ENCODE measurements around the gene ASS1. TPM values are rescaled to one million over a fixed set of nuclear protein-coding genes. Genes with fewer than 3 reads are reported as not detected.
A peak's percentile ranks its signal among the peaks of the same experiment; 100 is the strongest.

The ASS1 gene
- total and polyA plus RNA-seq, 2 of the 13 experiments (the other 11 are each of a cell fraction or from before 2014, with no cell fraction given), result 77.6 to 122 TPM

DNA sequence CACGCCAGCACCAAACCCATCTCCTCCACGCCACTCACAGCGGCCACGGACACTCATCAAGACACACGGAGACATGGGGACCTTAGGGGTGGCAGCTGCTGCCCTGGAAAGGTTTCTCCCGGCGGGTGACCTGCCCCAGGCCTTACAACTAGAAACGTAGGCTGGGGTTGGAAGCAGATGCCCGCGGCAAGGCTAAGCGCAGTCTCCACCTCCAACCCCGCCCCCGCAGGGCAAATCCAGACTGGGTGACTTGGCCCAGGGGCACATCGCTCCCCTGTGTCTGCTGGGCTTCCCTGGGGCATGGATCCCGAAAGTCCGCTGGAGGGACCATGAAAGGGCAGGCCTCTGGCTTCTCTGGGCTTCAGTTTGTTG lies 12.0 kb upstream of the ASS1 start (continued):
- TF ChIP-seq NR2F1 (CRISPR knock-in tag; IDR thresholded peaks at IDR 0.05) (no peak), BORCS8-MEF2B (CRISPR knock-in tag; IDR thresholded peaks at IDR 0.05) (no peak)

DNA sequence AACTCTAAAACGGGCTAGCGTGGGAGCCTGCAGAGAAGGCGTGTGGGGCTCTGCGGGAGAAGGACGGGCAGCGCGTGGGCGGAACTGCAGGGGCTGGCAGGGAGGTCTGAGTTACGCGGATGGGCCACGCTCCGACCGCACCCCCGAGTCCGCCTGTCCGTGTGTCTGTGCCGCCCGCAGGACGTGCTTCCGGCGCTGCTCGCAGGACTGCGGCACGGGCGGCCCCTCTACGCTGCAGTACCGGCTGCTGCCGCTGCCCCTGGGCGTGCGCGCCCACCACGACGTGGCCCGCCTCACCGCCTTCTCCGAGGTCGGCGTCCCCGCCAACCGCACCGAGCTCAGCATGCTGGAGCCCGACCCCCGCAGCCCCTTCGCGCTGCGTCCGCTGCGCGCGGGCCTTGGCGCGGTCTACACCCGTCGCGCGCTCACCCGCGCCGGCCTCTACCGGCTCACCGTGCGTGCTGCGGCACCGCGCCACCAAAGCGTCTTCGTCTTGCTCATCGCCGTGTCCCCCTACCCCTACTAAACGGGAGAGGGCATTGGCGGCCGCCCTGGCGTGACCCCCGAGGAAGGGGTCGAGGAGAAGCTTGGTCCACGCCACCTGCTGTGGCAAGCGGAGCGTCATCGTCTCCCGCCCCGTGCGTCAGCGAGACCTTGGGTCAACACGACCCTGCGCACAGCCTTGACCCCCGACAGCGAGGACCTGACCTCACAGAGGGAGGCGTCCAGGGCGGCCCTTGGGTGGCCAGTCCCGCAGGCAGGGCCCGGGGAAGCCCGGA lies 11.4 kb upstream of the ASS1 start:
- FAIRE-seq (no peak), ATAC-seq (peak; percentile 91), DNase-seq (ENCODE audit: low spot score) (no peak)
- H3K36me3 ChIP-seq (replicated peaks in 1 of 2; ENCODE audit: control insufficient read depth in 1 of 2, insufficient read depth in 2 of 2, low read length in 2 of 2), result no peaks in the 10 kb centered on the region
- no CpG with 5 or more reads among the region's 92 CpGs for WGBS (ENCODE audit: low lambda C conversion rate)
- POLR2A ChIA-PET, result interaction anchor here (1.2 to 1.3 kb wide), 2 partner anchors 13 to 17 kb away, joined by 3 read pairs; no protein-coding TSS in a partner anchor
- H3K4me1 ChIP-seq (ENCODE audit: insufficient read depth, low read length), result peaks cover 54% of the 10 kb centered on the region
- H4K20me1 ChIP-seq (ENCODE audit: insufficient read depth, low read length), result no peaks in the 10 kb centered on the region
- H3K27me3 ChIP-seq (ENCODE audit: control insufficient read depth in 1 of 2, insufficient read depth in 2 of 2, low read length in 2 of 2), result peaks cover 10 to 54% of the 10 kb centered on the region in 2 experiments; a peak in 4 of 5 replicates
- no peaks in the 10 kb centered on the region for H3K79me2 ChIP-seq (ENCODE audit: insufficient read depth, low read length)
- intact Hi-C loops (cut with micrococcal nuclease; ENCODE audit: unreplicated experiment) (loop anchor here (2.0 kb wide), 1 partner anchor 17 kb away; no protein-coding TSS in a partner anchor), in situ Hi-C loops (cut with HindIII; ENCODE audit: extremely low pct_ligation_motif_present, low pct_unique_long_range_greater_than_20kb) (no loop called here)
- CTCF ChIA-PET (ENCODE audit: low intra/inter-chr PET ratio, low total read pairs), result interaction anchor here (1.0 kb wide), 1 partner anchor 18 kb away, joined by 3 read pairs; no protein-coding TSS in a partner anchor
- H3K27ac ChIP-seq (ENCODE audit: extremely low read length, insufficient read depth, low read length), result no peak overlapping the region
- BruUV-seq (replicated peaks), result no TSS peak
- H3K4me3 ChIP-seq (replicated peaks in 1 of 3; ENCODE audit: insufficient read depth in 1 of 3, low read depth in 2 of 3, low read length in 3 of 3), result peak overlapping the region; percentile 6 to 69 (median 53); a peak in 4 of 6 replicates
- H3K9ac ChIP-seq (ENCODE audit: insufficient read depth, low read depth, low read length), result 0 out of 2 replicates have a peak overlapping the region, but pooled peaks have one; percentile 12
- no peak overlapping the region for H2AFZ ChIP-seq (ENCODE audit: low read length)
- H3K9me3 ChIP-seq (ENCODE audit: low read length), result no peaks in the 10 kb centered on the region
- H3K4me2 ChIP-seq (ENCODE audit: low read depth, low read length), result peak overlapping the region; percentile 71
- TF ChIP-seq POLR2AphosphoS2 (IDR thresholded peaks at IDR 0.05; ENCODE audit: low read depth, low read length), result no peak
- TF ChIP-seq NFE2L1 (CRISPR knock-in tag; IDR thresholded peaks at IDR 0.05; ENCODE audit: borderline replicate concordance), result no peak
- no peak for TF ChIP-seq MLLT10 (CRISPR knock-in tag; IDR thresholded peaks at IDR 0.05)
- no peak for TF ChIP-seq ZNF260 (CRISPR knock-in tag; IDR thresholded peaks at IDR 0.05; ENCODE audit: borderline replicate concordance, low read depth)
- no peak for TF ChIP-seq ZNF562 (CRISPR knock-in tag; IDR thresholded peaks at IDR 0.05; ENCODE audit: borderline replicate concordance)
- no peak for TF ChIP-seq ZNF335 (CRISPR knock-in tag; IDR thresholded peaks at IDR 0.05)
- TF ChIP-seq ZMAT3 (CRISPR knock-in tag; conservative IDR thresholded peaks at IDR 0.05), result no peak
- TF ChIP-seq SYNCRIP (IDR thresholded peaks at IDR 0.05; ENCODE audit: insufficient read depth, low read depth, low read length), result no peak
- TF ChIP-seq STAG1 (CRISPR knock-in tag; IDR thresholded peaks at IDR 0.05), result peak; percentile 44
- TF ChIP-seq NFIB (CRISPR knock-in tag; IDR thresholded peaks at IDR 0.05; ENCODE audit: borderline replicate concordance), result no peak
- 0 out of 2 replicates have a peak, but pooled peaks have one; percentile 73 for TF ChIP-seq ZNF543 (CRISPR knock-in tag; IDR thresholded peaks at IDR 0.05)
- TF ChIP-seq ZFY (CRISPR knock-in tag; IDR thresholded peaks at IDR 0.05), result peak; percentile 64
- no peak for TF ChIP-seq CEBPG (CRISPR knock-in tag; IDR thresholded peaks at IDR 0.05)
- TF ChIP-seq MAZ (IDR thresholded peaks at IDR 0.05; ENCODE audit: borderline replicate concordance, low read depth, low read length), result no peak
- TF ChIP-seq MAZ (CRISPR knock-in tag; IDR thresholded peaks at IDR 0.05; ENCODE audit: low read depth), result peak; percentile 45; the same call in 1 of the 2 replicates
- peak; percentile 26; the same call in 1 of the 2 replicates for TF ChIP-seq JUNB (CRISPR knock-in tag; IDR thresholded peaks at IDR 0.05; ENCODE audit: borderline replicate concordance)
- TF ChIP-seq, protein P1, sequence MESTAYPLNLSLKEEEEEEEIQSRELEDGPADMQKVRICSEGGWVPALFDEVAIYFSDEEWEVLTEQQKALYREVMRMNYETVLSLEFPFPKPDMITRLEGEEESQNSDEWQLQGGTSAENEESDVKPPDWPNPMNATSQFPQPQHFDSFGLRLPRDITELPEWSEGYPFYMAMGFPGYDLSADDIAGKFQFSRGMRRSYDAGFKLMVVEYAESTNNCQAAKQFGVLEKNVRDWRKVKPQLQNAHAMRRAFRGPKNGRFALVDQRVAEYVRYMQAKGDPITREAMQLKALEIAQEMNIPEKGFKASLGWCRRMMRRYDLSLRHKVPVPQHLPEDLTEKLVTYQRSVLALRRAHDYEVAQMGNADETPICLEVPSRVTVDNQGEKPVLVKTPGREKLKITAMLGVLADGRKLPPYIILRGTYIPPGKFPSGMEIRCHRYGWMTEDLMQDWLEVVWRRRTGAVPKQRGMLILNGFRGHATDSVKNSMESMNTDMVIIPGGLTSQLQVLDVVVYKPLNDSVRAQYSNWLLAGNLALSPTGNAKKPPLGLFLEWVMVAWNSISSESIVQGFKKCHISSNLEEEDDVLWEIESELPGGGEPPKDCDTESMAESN (CRISPR knock-in tag; conservative IDR thresholded peaks at IDR 0.05), result peak; percentile 92
- no peak for TF ChIP-seq ZNF766 (CRISPR knock-in tag; IDR thresholded peaks at IDR 0.05; ENCODE audit: borderline replicate concordance)

Measured in HepG2 (cell line).